HG03135 (cell line): Measurements from ENCODE around the gene KMT5C.
"Not testable (repeated sequence)": the region's sequence is repeated elsewhere in the genome, so short reads cannot be mapped to it uniquely, and the experiment has no call there.

Source experiments
- ATAC-seq: cut with Tn5 transposase; IDR thresholded peaks from one replicate; pipeline ENCODE4 v1.9.1; 2021; ENCODE audit warnings: mild to moderate bottlenecking, moderate library complexity; ENCODE audit not compliant: unreplicated experiment

Gene KMT5C

GRCh38 chr19:55316646-55317045 lies 23.0 kb upstream of the KMT5C start:
- ATAC-seq = no peak

- no peak for ATAC-seq
Measured at GRCh38 chr19:55319785-55320184, 19.9 kb upstream of the KMT5C start.

- no peak for ATAC-seq
Measured at GRCh38 chr19:55320844-55321419, 18.7 kb upstream of the KMT5C start.

- no peak for ATAC-seq
Measured at GRCh38 chr19:55321466-55322137, 18.1 kb upstream of the KMT5C start.

- ATAC-seq = no peak
Measured at GRCh38 chr19:55322204-55322885, 17.3 kb upstream of the KMT5C start.

GRCh38 chr19:55324662-55325061 lies 15.0 kb upstream of the KMT5C start:
- no peak for ATAC-seq

- ATAC-seq = no peak
Measured at GRCh38 chr19:55325172-55325571, 14.5 kb upstream of the KMT5C start, which contains the start of gene TMEM150B. TSS of gene TMEM150B (minus strand) at chr19:55325341. CDS start at chr19:55321036, 4,305 bp downstream.

GRCh38 chr19:55328774-55329318 lies 10.8 kb upstream of the KMT5C start:
- not testable (repeated sequence) for ATAC-seq

GRCh38 chr19:55329791-55330190 lies 9.9 kb upstream of the KMT5C start:
- ATAC-seq = not testable (repeated sequence)

GRCh38 chr19:55333870-55334269 lies 5.8 kb upstream of the KMT5C start:
- ATAC-seq = no peak

GRCh38 chr19:55336101-55336500 lies 3.6 kb upstream of the KMT5C start:
- no peak for ATAC-seq

- ATAC-seq = no peak
Measured at GRCh38 chr19:55339889-55340783, 460 bp downstream of the KMT5C start.

- no peak for ATAC-seq
Measured at GRCh38 chr19:55340784-55341147, 1.1 kb downstream of the KMT5C start.

- ATAC-seq = no peak
Measured at GRCh38 chr19:55341171-55341588, 1.5 kb downstream of the KMT5C start.

- ATAC-seq = no peak
Measured at GRCh38 chr19:55341595-55342531, 2.2 kb downstream of the KMT5C start.

GRCh38 chr19:55344444-55344843 lies 4.8 kb downstream of the KMT5C start:
- ATAC-seq = no peak

GRCh38 chr19:55345101-55345817 lies 5.6 kb downstream of the KMT5C start:
- no peak for ATAC-seq

- ATAC-seq = no peak
Measured at GRCh38 chr19:55345818-55346724, 6.4 kb downstream of the KMT5C start.
